Neural crest cell (in vitro differentiated cells): Measurements from ENCODE around the gene AGBL4. TPM values are rescaled to one million over a fixed set of nuclear protein-coding genes. Genes with fewer than 3 reads are reported as not detected.

ENCODE experiments used
- DNase-seq: peaks from one replicate; pipeline ENCODE4 v3.0.0; 2021; ENCODE audit warnings: low read depth, mixed read lengths, low spot score
- H3K27ac Mint-ChIP-seq: one replicate; pipeline ENCODE4 v1.8.0; 2021; ENCODE audit warnings: mild to moderate bottlenecking, mixed read lengths; ENCODE audit not compliant: unreplicated experiment
- H3K27me3 Mint-ChIP-seq: 2 replicates; pipeline ENCODE4 v1.8.0; 2021; ENCODE audit warnings: low read depth, mild to moderate bottlenecking, mixed read lengths
- H3K36me3 Mint-ChIP-seq: 2 replicates; pipeline ENCODE4 v1.8.0; 2021; ENCODE audit warnings: low read depth, mild to moderate bottlenecking, mixed read lengths
- H3K4me1 Mint-ChIP-seq: 2 replicates; pipeline ENCODE4 v1.8.0; 2021; ENCODE audit warnings: mixed read lengths
- H3K4me3 Mint-ChIP-seq: one replicate; pipeline ENCODE4 v1.8.0; 2021; ENCODE audit warnings: mild to moderate bottlenecking, mixed read lengths
- H3K9me3 Mint-ChIP-seq: 2 replicates; pipeline ENCODE4 v1.8.0; 2021; ENCODE audit warnings: mixed read lengths
- total RNA-seq: library from RNA; stranded (reverse); gene quantifications from 2 replicates; pipeline ENCODE4 v1.2.1, GENCODE V29; 2021
- TF ChIP-seq, protein P1 (sequence below): fragments of 200-600 bp; sonication (generic); conservative IDR thresholded peaks from 2 replicates; pipeline ENCODE4 v1.5.0; 2021; ENCODE audit warnings: antibody characterized with exemption, mild to moderate bottlenecking

AGBL4 gene
- total RNA-seq, 1 donor from 2014 or later: 0.09 TPM

GRCh38 chr1:48665708-48666407, 1357.9 kb downstream of the AGBL4 start:
- Mint-ChIP-seq H3K4me1 (no peaks in the 10 kb centered on the region), H3K4me3 (no peak overlapping the region), H3K36me3 (no peaks in the 10 kb centered on the region), H3K27ac (no peak overlapping the region), H3K27me3 (peaks cover 31% of the 10 kb centered on the region), H3K9me3 (peaks cover 2% of the 10 kb centered on the region)
- no peak for DNase-seq
- TF ChIP-seq, protein P1, sequence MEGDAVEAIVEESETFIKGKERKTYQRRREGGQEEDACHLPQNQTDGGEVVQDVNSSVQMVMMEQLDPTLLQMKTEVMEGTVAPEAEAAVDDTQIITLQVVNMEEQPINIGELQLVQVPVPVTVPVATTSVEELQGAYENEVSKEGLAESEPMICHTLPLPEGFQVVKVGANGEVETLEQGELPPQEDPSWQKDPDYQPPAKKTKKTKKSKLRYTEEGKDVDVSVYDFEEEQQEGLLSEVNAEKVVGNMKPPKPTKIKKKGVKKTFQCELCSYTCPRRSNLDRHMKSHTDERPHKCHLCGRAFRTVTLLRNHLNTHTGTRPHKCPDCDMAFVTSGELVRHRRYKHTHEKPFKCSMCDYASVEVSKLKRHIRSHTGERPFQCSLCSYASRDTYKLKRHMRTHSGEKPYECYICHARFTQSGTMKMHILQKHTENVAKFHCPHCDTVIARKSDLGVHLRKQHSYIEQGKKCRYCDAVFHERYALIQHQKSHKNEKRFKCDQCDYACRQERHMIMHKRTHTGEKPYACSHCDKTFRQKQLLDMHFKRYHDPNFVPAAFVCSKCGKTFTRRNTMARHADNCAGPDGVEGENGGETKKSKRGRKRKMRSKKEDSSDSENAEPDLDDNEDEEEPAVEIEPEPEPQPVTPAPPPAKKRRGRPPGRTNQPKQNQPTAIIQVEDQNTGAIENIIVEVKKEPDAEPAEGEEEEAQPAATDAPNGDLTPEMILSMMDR: no peak

GRCh38 chr1:48661726-48662463, 1361.9 kb downstream of the AGBL4 start:
- DNase-seq: no peak
- no peaks in the 10 kb centered on the region for H3K4me1 Mint-ChIP-seq
- H3K9me3 Mint-ChIP-seq: peaks cover 2% of the 10 kb centered on the region
- TF ChIP-seq, protein P1: no peak
- peaks cover 25% of the 10 kb centered on the region for H3K27me3 Mint-ChIP-seq
- H3K27ac Mint-ChIP-seq: no peak overlapping the region
- no peak overlapping the region for H3K4me3 Mint-ChIP-seq
- no peaks in the 10 kb centered on the region for H3K36me3 Mint-ChIP-seq

GRCh38 chr1:48659801-48660200, 1364.0 kb downstream of the AGBL4 start:
- Mint-ChIP-seq H3K27ac (no peak overlapping the region), H3K27me3 (peaks cover 23% of the 10 kb centered on the region), H3K4me1 (no peaks in the 10 kb centered on the region), H3K4me3 (no peak overlapping the region), H3K9me3 (peaks cover 2% of the 10 kb centered on the region), H3K36me3 (no peaks in the 10 kb centered on the region)
- TF ChIP-seq, protein P1: no peak
- no peak for DNase-seq

GRCh38 chr1:48657413-48657812, 1366.3 kb downstream of the AGBL4 start:
- peaks cover 7% of the 10 kb centered on the region for H3K27me3 Mint-ChIP-seq

GRCh38 chr1:48654606-48655210, 1369.0 kb downstream of the AGBL4 start:
- no peaks in the 10 kb centered on the region for H3K4me1 Mint-ChIP-seq
- DNase-seq: no peak
- H3K9me3 Mint-ChIP-seq: no peaks in the 10 kb centered on the region
- H3K4me3 Mint-ChIP-seq: no peak overlapping the region
- TF ChIP-seq, protein P1: no peak
- H3K36me3 Mint-ChIP-seq: no peaks in the 10 kb centered on the region
- H3K27ac Mint-ChIP-seq: no peak overlapping the region
- peaks cover 3% of the 10 kb centered on the region for H3K27me3 Mint-ChIP-seq

More at GRCh38 chr1:48657413-48657812, 1366.3 kb downstream of the AGBL4 start:
- Mint-ChIP-seq H3K36me3 (no peaks in the 10 kb centered on the region), H3K27ac (no peak overlapping the region), H3K9me3 (no peaks in the 10 kb centered on the region), H3K4me3 (no peak overlapping the region), H3K4me1 (no peaks in the 10 kb centered on the region)
- no peak for DNase-seq
- TF ChIP-seq, protein P1: no peak
